HEK293 (cell line): ENCODE measurements around the gene RPL7A.
A peak's percentile ranks its signal among the peaks of the same experiment; 100 is the strongest.

Experiments used
- CTCF ChIA-PET: fragments of 350-600 bp; formaldehyde crosslinking; extraction: SDS; loops from one replicate; lab custom pipeline; 2021; ENCODE audit warnings: antibody characterized with exemption; lab: Yijun Ruan, JAX
- POLR2A ChIA-PET: fragments of 300-600 bp; formaldehyde crosslinking; extraction: SDS; loops from one replicate; lab custom pipeline; 2020; ENCODE audit warnings: antibody characterized with exemption, inconsistent platforms; lab: Yijun Ruan, JAX
- H3K27ac ChIP-seq: fragments of 200-500 bp; sonication (Bioruptor generic); 2 replicates; pipeline ENCODE4 v1.5.1; 2014; ENCODE audit warnings: low read depth, low read length, control low read depth, inconsistent platforms; ENCODE audit errors: extremely low read depth
- H3K36me3 ChIP-seq, 2 experiments: fragments of 200-500 bp in 1 of 2; sonication (Bioruptor generic) in 1 of 2; 1 replicate in 1 of 2; 2 replicates in 1 of 2; pipeline ENCODE4 v1.5.1; 2014 to 2017; ENCODE audit warnings: inconsistent platforms in 2 of 2, low read length in 2 of 2; ENCODE audit not compliant: control insufficient read depth in 2 of 2, insufficient read depth in 1 of 2
- H3K4me1 ChIP-seq: fragments of 200-500 bp; sonication (Bioruptor generic); 2 replicates; pipeline ENCODE4 v1.5.1; 2014; ENCODE audit warnings: mild to moderate bottlenecking, low read length, inconsistent platforms; ENCODE audit not compliant: control insufficient read depth, insufficient read depth
- H3K4me3 ChIP-seq: 2 replicates; pipeline ENCODE4 v1.5.1; 2011; ENCODE audit warnings: low read depth, mild to moderate bottlenecking, control low read depth, low read length, moderate library complexity
- H3K9me3 ChIP-seq: fragments of 200-500 bp; sonication (Bioruptor generic); 2 replicates; pipeline ENCODE4 v1.5.1; 2014; ENCODE audit warnings: low read depth, low read length, inconsistent platforms; ENCODE audit not compliant: control insufficient read depth, insufficient read depth
- CTCF ChIP-seq: fragments of 450-650 bp; formaldehyde crosslinking; IDR thresholded peaks from 2 replicates; pipeline ENCODE4 v1.5.1; 2016; ENCODE audit warnings: missing biosample characterization, missing genetic modification characterization
- KLF17 ChIP-seq: fragments of 450-650 bp; formaldehyde crosslinking; IDR thresholded peaks from 2 replicates; pipeline ENCODE4 v1.5.1; 2016; ENCODE audit warnings: missing biosample characterization, missing genetic modification characterization
- ZBTB44 ChIP-seq: fragments of 450-650 bp; IDR thresholded peaks from 2 replicates; pipeline ENCODE4 v1.5.1; 2018; ENCODE audit warnings: missing biosample characterization, mild to moderate bottlenecking, missing genetic modification characterization
- ZFP41 ChIP-seq: fragments of 450-650 bp; formaldehyde crosslinking; IDR thresholded peaks from 2 replicates; pipeline ENCODE4 v1.5.1; 2016; ENCODE audit warnings: missing biosample characterization, missing genetic modification characterization, borderline replicate concordance
- ZIC2 ChIP-seq: fragments of 450-650 bp; formaldehyde crosslinking; IDR thresholded peaks from 2 replicates; pipeline ENCODE4 v1.5.1; 2016; ENCODE audit warnings: missing biosample characterization, missing genetic modification characterization
- ZNF184 ChIP-seq: fragments of 450-650 bp; IDR thresholded peaks from 2 replicates; pipeline ENCODE4 v1.5.1; 2018; ENCODE audit warnings: missing biosample characterization, mild to moderate bottlenecking, missing genetic modification characterization
- ZNF2 ChIP-seq: fragments of 450-650 bp; formaldehyde crosslinking; IDR thresholded peaks from 2 replicates; pipeline ENCODE4 v1.5.1; 2016; ENCODE audit warnings: missing biosample characterization, missing genetic modification characterization
- ZNF423 ChIP-seq: fragments of 450-650 bp; formaldehyde crosslinking; IDR thresholded peaks from 2 replicates; pipeline ENCODE4 v1.5.1; 2016; ENCODE audit warnings: missing biosample characterization, missing genetic modification characterization
- ZNF521 ChIP-seq: fragments of 450-650 bp; formaldehyde crosslinking; IDR thresholded peaks from 2 replicates; pipeline ENCODE4 v1.5.1; 2017; ENCODE audit warnings: missing biosample characterization, mild to moderate bottlenecking, missing genetic modification characterization
- ZNF530 ChIP-seq: fragments of 450-650 bp; formaldehyde crosslinking; IDR thresholded peaks from 2 replicates; pipeline ENCODE4 v1.5.1; 2016; ENCODE audit warnings: low read depth, missing biosample characterization, missing genetic modification characterization
- ZNF561 ChIP-seq: fragments of 450-650 bp; IDR thresholded peaks from 2 replicates; pipeline ENCODE4 v1.5.1; 2018; ENCODE audit warnings: missing biosample characterization, missing genetic modification characterization, borderline replicate concordance
- ZNF658 ChIP-seq: fragments of 450-650 bp; formaldehyde crosslinking; IDR thresholded peaks from 2 replicates; pipeline ENCODE4; 2016; ENCODE audit warnings: missing biosample characterization, missing genetic modification characterization
- ZNF670 ChIP-seq: fragments of 450-650 bp; formaldehyde crosslinking; IDR thresholded peaks from 2 replicates; pipeline ENCODE4 v1.5.1; 2016; ENCODE audit warnings: missing biosample characterization, missing genetic modification characterization, low read depth

Gene RPL7A

GRCh38 chr9:133341369-133342068 lies 6.5 kb upstream of the RPL7A start:
- no peaks in the 10 kb centered on the region for H3K9me3 ChIP-seq
- no peak overlapping the region for H3K27ac ChIP-seq
- no peak for TF ChIP-seq ZNF658 (tag by site-specific recombination)
- no peak for TF ChIP-seq ZNF530
- TF ChIP-seq ZNF670 (tag by site-specific recombination) = no peak
- H3K4me3 ChIP-seq = no peak overlapping the region
- H3K4me1 ChIP-seq = no peaks in the 10 kb centered on the region
- ChIA-PET CTCF (interaction anchor here (0.5 to 3.1 kb wide), 14 partner anchors 10 to 320 kb away, joined by 3 to 17 read pairs (median 4); no protein-coding TSS in a partner anchor), POLR2A (interaction anchor here (1.0 to 2.0 kb wide), 4 partner anchors 10 to 311 kb away, joined by 3 to 12 read pairs (median 4); partner anchors contain the start of genes GTF3C5, SURF1 and SURF2)
- peaks cover 0 to 77% of the 10 kb centered on the region in 2 experiments; a peak in 1 of 3 replicates for H3K36me3 ChIP-seq

GRCh38 chr9:133342069-133342406 lies 6.0 kb upstream of the RPL7A start:
- Histone ChIP-seq H3K4me1 (no peaks in the 10 kb centered on the region), H3K36me3 (peaks cover 0 to 77% of the 10 kb centered on the region in 2 experiments; a peak in 1 of 3 replicates), H3K4me3 (no peak overlapping the region), H3K27ac (no peak overlapping the region), H3K9me3 (no peaks in the 10 kb centered on the region)
- POLR2A ChIA-PET = interaction anchor here (1.0 to 2.0 kb wide), 3 partner anchors 10 to 312 kb away, joined by 3 to 12 read pairs (median 3); partner anchors contain the start of gene GTF3C5
- no peak for TF ChIP-seq KLF17 (tag by site-specific recombination)
- no peak for TF ChIP-seq ZFP41
- 0 out of 2 replicates have a peak, but pooled peaks have one; percentile 38 for TF ChIP-seq ZNF561 (tag by site-specific recombination)
- CTCF ChIA-PET = interaction anchor here (0.5 to 3.1 kb wide), 14 partner anchors 9 to 320 kb away, joined by 3 to 17 read pairs (median 4); partner anchors contain the start of gene CACFD1

- Histone ChIP-seq H3K36me3 (peaks cover 0 to 77% of the 10 kb centered on the region in 2 experiments; a peak in 1 of 3 replicates), H3K4me1 (no peaks in the 10 kb centered on the region), H3K9me3 (no peaks in the 10 kb centered on the region), H3K4me3 (no peak overlapping the region), H3K27ac (no peak overlapping the region)
- ChIA-PET POLR2A (interaction anchor here (1.0 to 2.0 kb wide), 5 partner anchors 9 to 312 kb away, joined by 3 to 12 read pairs (median 3); partner anchors contain the start of genes GTF3C5 and SURF1), CTCF (interaction anchor here (1.0 to 3.1 kb wide), 11 partner anchors 9 to 321 kb away, joined by 3 to 17 read pairs (median 5); partner anchors contain the start of gene CACFD1)
- TF ChIP-seq ZNF2 (tag by site-specific recombination) (no peak), CTCF (peak; percentile 35; the same call in 1 of the 2 replicates), ZNF521 (tag by site-specific recombination) (no peak), ZIC2 (tag by site-specific recombination) (peak; percentile 48)
Measured at GRCh38 chr9:133342570-133342969, 5.4 kb upstream of the RPL7A start.

- H3K4me1 ChIP-seq = no peaks in the 10 kb centered on the region
- TF ChIP-seq ZNF184 (no peak), ZBTB44 (tag by site-specific recombination) (no peak), ZNF423 (tag by site-specific recombination) (no peak)
Measured at GRCh38 chr9:133344071-133344470, 3.9 kb upstream of the RPL7A start.

More at GRCh38 chr9:133344071-133344470, 3.9 kb upstream of the RPL7A start:
- H3K9me3 ChIP-seq = no peaks in the 10 kb centered on the region
- POLR2A ChIA-PET = interaction anchor here (0.6 to 1.9 kb wide), 4 partner anchors 9 to 249 kb away, joined by 3 to 6 read pairs (median 4); partner anchors contain the start of gene SURF1
- H3K27ac ChIP-seq = no peak overlapping the region
- CTCF ChIA-PET = interaction anchor here (1.4 to 3.1 kb wide), 2 partner anchors 14 to 158 kb away, joined by 6 to 17 read pairs; no protein-coding TSS in a partner anchor
- H3K4me3 ChIP-seq = no peak overlapping the region
- H3K36me3 ChIP-seq = peaks cover 0 to 81% of the 10 kb centered on the region in 2 experiments; a peak in 1 of 3 replicates
